ENCODE results near the gene STXBP3.

DNA sequence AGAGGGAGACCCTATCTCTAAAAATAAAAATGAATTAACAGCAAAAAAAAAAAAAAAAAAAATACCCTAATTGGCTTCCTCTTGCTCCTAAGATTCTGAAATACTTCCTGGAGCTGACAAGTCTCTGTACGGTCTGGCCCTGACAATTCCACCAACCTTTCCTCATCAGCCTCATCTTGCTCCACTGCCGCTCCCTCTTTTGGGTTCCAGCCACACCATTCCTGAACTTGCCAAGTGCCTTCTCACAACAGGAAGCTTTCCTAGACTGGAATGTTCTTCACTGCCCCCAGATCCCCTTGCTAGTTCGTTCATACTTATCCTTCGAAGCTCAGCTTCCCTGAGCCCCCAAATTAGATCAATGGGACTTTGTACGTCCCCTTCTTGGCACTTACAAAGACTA lies 73.4 kb downstream of the STXBP3 start:
- TF ChIP-seq, protein P1, sequence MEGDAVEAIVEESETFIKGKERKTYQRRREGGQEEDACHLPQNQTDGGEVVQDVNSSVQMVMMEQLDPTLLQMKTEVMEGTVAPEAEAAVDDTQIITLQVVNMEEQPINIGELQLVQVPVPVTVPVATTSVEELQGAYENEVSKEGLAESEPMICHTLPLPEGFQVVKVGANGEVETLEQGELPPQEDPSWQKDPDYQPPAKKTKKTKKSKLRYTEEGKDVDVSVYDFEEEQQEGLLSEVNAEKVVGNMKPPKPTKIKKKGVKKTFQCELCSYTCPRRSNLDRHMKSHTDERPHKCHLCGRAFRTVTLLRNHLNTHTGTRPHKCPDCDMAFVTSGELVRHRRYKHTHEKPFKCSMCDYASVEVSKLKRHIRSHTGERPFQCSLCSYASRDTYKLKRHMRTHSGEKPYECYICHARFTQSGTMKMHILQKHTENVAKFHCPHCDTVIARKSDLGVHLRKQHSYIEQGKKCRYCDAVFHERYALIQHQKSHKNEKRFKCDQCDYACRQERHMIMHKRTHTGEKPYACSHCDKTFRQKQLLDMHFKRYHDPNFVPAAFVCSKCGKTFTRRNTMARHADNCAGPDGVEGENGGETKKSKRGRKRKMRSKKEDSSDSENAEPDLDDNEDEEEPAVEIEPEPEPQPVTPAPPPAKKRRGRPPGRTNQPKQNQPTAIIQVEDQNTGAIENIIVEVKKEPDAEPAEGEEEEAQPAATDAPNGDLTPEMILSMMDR (IDR thresholded peaks at IDR 0.05 in 4 of 5, conservative IDR thresholded peaks at IDR 0.05 in 1 of 5), result no peak
- TF ChIP-seq POLR2A (IDR thresholded peaks at IDR 0.05), result no peak
